ENCODE results near the gene LMOD1. TPM values are rescaled to one million over a fixed set of nuclear protein-coding genes. Genes with fewer than 3 reads are reported as not detected.
A peak's percentile ranks its signal among the peaks of the same experiment; 100 is the strongest.

Gene LMOD1
- total RNA-seq, 2 donors from 2014 or later = 112 to 190 TPM

- no peak for DNase-seq (ENCODE audit: low spot score)
Observed at GRCh38 chr1:201881617-201882016, 64.7 kb downstream of the LMOD1 start.

GRCh38 chr1:201880928-201881571 is 65.3 kb downstream of the LMOD1 start:
- H3K4me3 ChIP-seq = no peak overlapping the region
- H3K27me3 ChIP-seq (replicated peaks; ENCODE audit: insufficient read depth) = no peaks in the 10 kb centered on the region
- 65% methylated on average over 6 of the region's 6 CpGs for WGBS
- DNase-seq (ENCODE audit: low spot score) = no peak
- peaks cover 3% of the 10 kb centered on the region for H3K4me1 ChIP-seq (replicated peaks)
- no peak overlapping the region for H3K27ac ChIP-seq
- TF ChIP-seq CTCF (IDR thresholded peaks at IDR 0.05) (no peak), POLR2AphosphoS5 (IDR thresholded peaks at IDR 0.05) (no peak)
- intact Hi-C loops (cut with DNase I) = no loop called here
- H3K36me3 ChIP-seq = no peaks in the 10 kb centered on the region
- no peaks in the 10 kb centered on the region for H3K9me3 ChIP-seq

More at GRCh38 chr1:201881617-201882016, 64.7 kb downstream of the LMOD1 start:
- no peak overlapping the region for H3K27ac ChIP-seq
- H3K4me3 ChIP-seq = no peak overlapping the region
- intact Hi-C loops (cut with DNase I) = no loop called here
- H3K4me1 ChIP-seq (replicated peaks) = peaks cover 3% of the 10 kb centered on the region
- no peaks in the 10 kb centered on the region for H3K27me3 ChIP-seq (replicated peaks; ENCODE audit: insufficient read depth)
- no peaks in the 10 kb centered on the region for H3K36me3 ChIP-seq
- 66% methylated on average over 1 of the region's 1 CpG for WGBS
- no peaks in the 10 kb centered on the region for H3K9me3 ChIP-seq
- TF ChIP-seq POLR2A (IDR thresholded peaks at IDR 0.05) (no peak), CTCF (IDR thresholded peaks at IDR 0.05) (no peak), POLR2AphosphoS5 (IDR thresholded peaks at IDR 0.05) (no peak)

GRCh38 chr1:201877877-201878401 is 68.4 kb downstream of the LMOD1 start:
- no peaks in the 10 kb centered on the region for H3K9me3 ChIP-seq
- H3K4me1 ChIP-seq (replicated peaks) = no peaks in the 10 kb centered on the region
- H3K27ac ChIP-seq = peak overlapping the region; percentile 3
- 33% methylated on average over 6 of the region's 6 CpGs for WGBS
- peak; percentile 83 for DNase-seq (ENCODE audit: low spot score)
- H3K36me3 ChIP-seq = peaks cover 0 to under 1% of the 10 kb centered on the region in 2 donors
- peak; percentile 84 for TF ChIP-seq POLR2AphosphoS5 (IDR thresholded peaks at IDR 0.05)
- peak; percentile 37 to 81 (median 76) for TF ChIP-seq CTCF (IDR thresholded peaks at IDR 0.05)
- no peak for TF ChIP-seq POLR2A (IDR thresholded peaks at IDR 0.05)
- no peak overlapping the region for H3K4me3 ChIP-seq
- intact Hi-C loops (cut with DNase I) = loop anchor here (2.0 kb wide), 1 partner anchor 95 kb away; no protein-coding TSS in a partner anchor
- no peaks in the 10 kb centered on the region for H3K27me3 ChIP-seq (replicated peaks; ENCODE audit: insufficient read depth)

GRCh38 chr1:201876148-201876818 is 70.1 kb downstream of the LMOD1 start:
- intact Hi-C loops (cut with DNase I) = loop anchor here (2.0 kb wide), 1 partner anchor 97 kb away; no protein-coding TSS in a partner anchor
- Histone ChIP-seq H3K27ac (no peak overlapping the region), H3K27me3 (replicated peaks; ENCODE audit: insufficient read depth) (no peaks in the 10 kb centered on the region), H3K4me1 (replicated peaks) (no peaks in the 10 kb centered on the region), H3K9me3 (no peaks in the 10 kb centered on the region), H3K4me3 (no peak overlapping the region), H3K36me3 (peaks cover 4 to 10% of the 10 kb centered on the region in 2 donors)
- DNase-seq (ENCODE audit: low spot score) = no peak
- WGBS = 58% methylated on average over 8 of the region's 8 CpGs
- TF ChIP-seq POLR2AphosphoS5 (IDR thresholded peaks at IDR 0.05) (no peak), POLR2A (IDR thresholded peaks at IDR 0.05) (no peak), CTCF (IDR thresholded peaks at IDR 0.05) (peak in 1 of 4 experiments; percentile 30)
